WERI-Rb-1 (cell line): ENCODE measurements around the gene RMP24.
A peak's percentile ranks its signal among the peaks of the same experiment; 100 is the strongest.
"Not testable (repeated sequence)": the region's sequence is repeated elsewhere in the genome, so short reads cannot be mapped to it uniquely, and the experiment has no call there.

ENCODE experiments used
- DNase-seq: peaks from one replicate; pipeline ENCODE4 v3.0.0-alpha.2; 2020
- H3K27ac ChIP-seq: fragments of 250-450 bp; sonication (Bioruptor Pico); 2 replicates; pipeline ENCODE4 v1.5.1; 2020; ENCODE audit warnings: mild to moderate bottlenecking, moderate library complexity
- H3K27me3 ChIP-seq: fragments of 250-450 bp; sonication (Bioruptor Pico); 2 replicates; pipeline ENCODE4 v1.5.1; 2021; ENCODE audit warnings: mild to moderate bottlenecking, low read depth, moderate library complexity; ENCODE audit not compliant: insufficient read depth, severe bottlenecking
- H3K36me3 ChIP-seq: fragments of 250-450 bp; sonication (Bioruptor Pico); 2 replicates; pipeline ENCODE4 v1.5.1; 2020; ENCODE audit warnings: mild to moderate bottlenecking, moderate library complexity
- H3K4me3 ChIP-seq: 2 replicates; pipeline ENCODE4 v1.5.1; 2011; ENCODE audit warnings: low read depth, mild to moderate bottlenecking, control low read depth, low read length
- H3K9me3 ChIP-seq: fragments of 250-450 bp; sonication (Bioruptor Pico); 2 replicates; pipeline ENCODE4 v1.5.1; 2021; ENCODE audit warnings: mild to moderate bottlenecking, moderate library complexity; ENCODE audit not compliant: severe bottlenecking
- TF ChIP-seq, protein P1 (sequence below): IDR thresholded peaks from 2 replicates; pipeline ENCODE4 v1.5.1; 2011; ENCODE audit warnings: low read depth, mild to moderate bottlenecking, control low read depth, inconsistent platforms, low read length

RMP24 gene

DNA sequence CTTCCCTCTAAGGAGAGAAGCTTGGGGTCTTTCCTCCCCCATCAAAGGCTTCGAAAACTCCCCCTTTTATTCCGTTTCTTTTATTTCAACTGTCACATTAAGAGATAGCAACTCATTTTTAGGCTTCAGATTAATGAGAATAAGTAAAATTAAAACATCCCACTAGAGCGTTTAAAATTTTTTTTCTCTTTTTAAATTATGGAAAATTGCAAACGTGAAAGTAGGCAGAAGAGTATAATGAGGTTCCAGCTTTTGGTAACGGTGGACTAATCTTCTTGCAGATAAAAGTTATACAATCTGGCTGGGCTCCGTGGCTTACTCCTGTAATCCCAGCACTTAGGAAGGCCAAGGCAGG, 21.9 kb upstream of the RMP24 start:
- peak overlapping the region; percentile 51 for H3K4me3 ChIP-seq
- TF ChIP-seq, protein P1, sequence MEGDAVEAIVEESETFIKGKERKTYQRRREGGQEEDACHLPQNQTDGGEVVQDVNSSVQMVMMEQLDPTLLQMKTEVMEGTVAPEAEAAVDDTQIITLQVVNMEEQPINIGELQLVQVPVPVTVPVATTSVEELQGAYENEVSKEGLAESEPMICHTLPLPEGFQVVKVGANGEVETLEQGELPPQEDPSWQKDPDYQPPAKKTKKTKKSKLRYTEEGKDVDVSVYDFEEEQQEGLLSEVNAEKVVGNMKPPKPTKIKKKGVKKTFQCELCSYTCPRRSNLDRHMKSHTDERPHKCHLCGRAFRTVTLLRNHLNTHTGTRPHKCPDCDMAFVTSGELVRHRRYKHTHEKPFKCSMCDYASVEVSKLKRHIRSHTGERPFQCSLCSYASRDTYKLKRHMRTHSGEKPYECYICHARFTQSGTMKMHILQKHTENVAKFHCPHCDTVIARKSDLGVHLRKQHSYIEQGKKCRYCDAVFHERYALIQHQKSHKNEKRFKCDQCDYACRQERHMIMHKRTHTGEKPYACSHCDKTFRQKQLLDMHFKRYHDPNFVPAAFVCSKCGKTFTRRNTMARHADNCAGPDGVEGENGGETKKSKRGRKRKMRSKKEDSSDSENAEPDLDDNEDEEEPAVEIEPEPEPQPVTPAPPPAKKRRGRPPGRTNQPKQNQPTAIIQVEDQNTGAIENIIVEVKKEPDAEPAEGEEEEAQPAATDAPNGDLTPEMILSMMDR = no peak
- no peak overlapping the region for H3K27ac ChIP-seq
- H3K9me3 ChIP-seq = peaks cover 4% of the 10 kb centered on the region
- H3K36me3 ChIP-seq = no peaks in the 10 kb centered on the region
- DNase-seq = peak; percentile 45
- peaks cover 15% of the 10 kb centered on the region for H3K27me3 ChIP-seq

DNA sequence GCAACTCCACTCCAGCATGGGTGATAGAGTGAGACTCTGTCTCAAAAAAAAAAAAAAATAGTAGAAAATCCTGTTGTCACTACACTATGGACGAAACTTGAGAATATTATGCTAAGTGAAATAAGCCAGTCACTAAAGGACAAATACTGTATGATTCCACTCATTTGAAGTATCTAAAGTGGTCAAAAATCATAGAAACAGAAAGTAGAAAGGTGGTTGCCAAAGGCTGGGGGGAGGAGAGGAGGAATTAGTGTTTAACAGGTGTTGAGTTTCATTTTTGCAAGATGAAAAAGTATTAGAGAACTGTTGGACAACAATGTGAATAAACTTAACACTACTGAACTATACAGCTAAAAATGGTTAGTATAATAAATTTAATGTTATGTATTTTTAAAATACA, 18.8 kb upstream of the RMP24 start:
- Histone ChIP-seq H3K27ac (no peak overlapping the region), H3K4me3 (no peak overlapping the region), H3K27me3 (peaks cover 11% of the 10 kb centered on the region), H3K9me3 (peaks cover 4% of the 10 kb centered on the region), H3K36me3 (no peaks in the 10 kb centered on the region)
- no peak for DNase-seq
- TF ChIP-seq, protein P1 = no peak

DNA sequence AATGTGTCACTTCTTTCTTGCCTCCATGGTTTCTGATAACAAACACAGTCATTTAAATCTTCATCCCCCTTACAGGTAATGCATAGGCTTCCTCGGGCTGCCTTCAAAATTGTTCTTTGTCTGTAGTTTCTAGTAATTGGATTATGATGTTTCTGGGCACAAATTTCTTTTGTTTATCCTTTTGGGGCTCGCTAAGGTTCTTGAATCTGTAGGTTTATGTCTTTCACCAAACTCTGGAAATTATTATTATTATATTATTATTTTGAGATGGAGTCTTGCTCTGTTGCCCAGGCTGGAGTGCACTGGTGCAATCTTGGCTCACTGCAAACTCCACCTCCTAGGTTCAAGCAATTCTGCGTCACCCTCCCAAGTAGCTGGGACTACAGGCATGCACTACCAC, 16.3 kb upstream of the RMP24 start:
- TF ChIP-seq, protein P1 = no peak
- H3K9me3 ChIP-seq = peaks cover 4% of the 10 kb centered on the region
- peaks cover 3% of the 10 kb centered on the region for H3K27me3 ChIP-seq
- H3K27ac ChIP-seq = no peak overlapping the region
- no peaks in the 10 kb centered on the region for H3K36me3 ChIP-seq
- DNase-seq = no peak
- no peak overlapping the region for H3K4me3 ChIP-seq

DNA sequence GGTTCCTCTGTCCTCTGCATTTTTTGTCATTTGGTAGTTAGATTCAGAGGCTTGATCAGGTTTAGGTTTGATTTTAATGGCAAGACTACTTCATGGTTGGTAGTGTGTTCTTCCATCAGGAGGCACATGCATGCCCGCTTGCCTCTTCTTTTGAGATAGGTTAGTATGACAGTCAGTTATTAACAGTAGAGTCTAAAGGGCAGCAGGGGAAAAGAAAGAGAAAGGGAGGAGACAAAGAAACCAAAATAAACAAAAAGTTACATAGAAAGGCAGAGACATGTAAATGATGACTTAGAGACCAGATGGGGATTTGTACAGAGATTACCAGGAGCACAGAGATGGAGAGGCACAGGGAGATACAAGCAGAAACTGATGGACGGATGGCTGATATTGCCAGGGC, 10.2 kb upstream of the RMP24 start:
- no peak for DNase-seq
- TF ChIP-seq, protein P1 = no peak
- Histone ChIP-seq H3K27ac (no peak overlapping the region), H3K9me3 (no peaks in the 10 kb centered on the region), H3K4me3 (no peak overlapping the region), H3K36me3 (no peaks in the 10 kb centered on the region), H3K27me3 (no peaks in the 10 kb centered on the region)

DNA sequence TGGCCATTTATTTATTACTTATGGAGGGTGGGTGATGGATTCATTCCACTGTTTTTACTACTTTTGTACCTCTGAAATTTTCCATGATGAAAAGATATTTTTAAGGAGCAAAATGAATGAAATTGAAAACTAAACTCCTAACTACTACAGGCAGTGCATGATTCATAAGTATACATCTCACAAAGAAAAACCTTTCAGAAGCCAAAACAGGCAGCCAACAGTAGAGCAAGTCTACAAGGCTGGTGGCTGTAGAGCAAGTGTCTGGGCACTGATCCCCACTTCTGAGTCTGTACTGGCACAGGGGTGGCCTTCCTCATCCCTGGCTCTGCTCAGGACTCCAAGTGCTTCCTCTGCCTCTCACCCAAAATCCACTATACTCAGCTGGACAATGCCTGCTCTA, 8.2 kb upstream of the RMP24 start:
- no peak overlapping the region for H3K4me3 ChIP-seq
- no peak overlapping the region for H3K27ac ChIP-seq
- H3K36me3 ChIP-seq = no peaks in the 10 kb centered on the region
- DNase-seq = no peak
- H3K9me3 ChIP-seq = no peaks in the 10 kb centered on the region
- TF ChIP-seq, protein P1 = no peak
- H3K27me3 ChIP-seq = no peaks in the 10 kb centered on the region

DNA sequence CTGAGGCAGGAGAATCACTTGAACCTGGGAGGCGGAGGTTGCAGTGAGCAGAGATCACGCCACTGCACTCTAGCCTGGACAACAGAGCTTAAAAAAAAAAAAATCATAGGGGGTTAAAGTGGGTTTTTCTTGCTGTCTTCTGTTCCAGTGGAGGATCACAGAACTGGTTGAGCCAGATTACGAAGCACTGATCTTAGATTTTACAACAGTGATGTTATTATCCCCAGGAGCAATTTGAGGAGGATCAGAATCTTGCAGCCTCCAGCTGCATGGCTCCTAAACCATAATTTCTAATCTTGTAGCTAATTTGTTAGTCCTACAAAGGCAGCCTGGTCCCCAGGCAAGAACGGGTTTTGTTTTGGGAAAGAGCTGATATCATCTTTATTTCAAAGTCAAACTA, 4.6 kb upstream of the RMP24 start:
- H3K36me3 ChIP-seq, DNase-seq, H3K27me3 ChIP-seq, H3K9me3 ChIP-seq, H3K27ac ChIP-seq, H3K4me3 ChIP-seq: not testable (repeated sequence)
